Upper lobe of left lung (tissue), 4 donors: ENCODE data around the gene MOCOS.

Source experiments
- CTCF ChIP-seq, 6 experiments: fragments of 450-650 bp in 4 of 6; fragments of 200-600 bp in 2 of 6; sonication (generic) in 2 of 6; IDR thresholded peaks; one replicate each; pipeline ENCODE4 v1.5.1; 2016 to 2019; ENCODE audit warnings: antibody characterized with exemption in 6 of 6
- POLR2AphosphoS5 ChIP-seq, 2 donors: sonication (generic); formaldehyde crosslinking; IDR thresholded peaks; one replicate each; pipeline ENCODE4 v1.5.1; 2017; ENCODE audit warnings: antibody characterized with exemption in 2 of 2

- TF ChIP-seq CTCF (IDR thresholded peaks at IDR 0.05) (no peak), POLR2AphosphoS5 (IDR thresholded peaks at IDR 0.05) (no peak)
Observed at GRCh38 chr18:36283448-36283847, 96.2 kb downstream of the MOCOS start.
